ENCODE data around the gene RO60.

DNA sequence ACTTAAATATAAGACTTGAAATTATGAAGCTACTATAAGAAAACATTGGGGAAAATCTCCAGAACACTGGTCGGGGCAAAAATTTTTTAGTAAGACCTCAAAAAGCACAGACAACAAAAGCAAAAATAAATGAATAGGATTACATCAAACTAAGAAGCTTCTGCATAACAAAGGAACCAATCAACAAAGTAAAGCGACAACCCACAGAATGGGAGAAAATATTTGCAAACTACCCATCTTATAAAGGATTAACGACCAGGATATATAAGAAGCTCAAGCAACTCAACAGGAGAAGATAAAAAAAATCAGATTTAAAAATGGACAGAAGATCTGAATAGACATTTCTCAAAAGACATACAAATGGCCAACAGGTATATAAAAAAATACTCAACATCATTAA, 19.4 kb upstream of the RO60 start:
- TF ChIP-seq CTCF (IDR thresholded peaks at IDR 0.05) (no peak), EZH2 (IDR thresholded peaks at IDR 0.05) (no peak), EZH2phosphoT487 (IDR thresholded peaks at IDR 0.05) (no peak)
